HG02798 (cell line): ENCODE results near the gene PODXL2.

Source experiments
- ATAC-seq: cut with Tn5 transposase; IDR thresholded peaks from one replicate; pipeline ENCODE4 v1.9.1; 2021; ENCODE audit warnings: mild to moderate bottlenecking; ENCODE audit not compliant: unreplicated experiment, poor library complexity

The PODXL2 gene

DNA sequence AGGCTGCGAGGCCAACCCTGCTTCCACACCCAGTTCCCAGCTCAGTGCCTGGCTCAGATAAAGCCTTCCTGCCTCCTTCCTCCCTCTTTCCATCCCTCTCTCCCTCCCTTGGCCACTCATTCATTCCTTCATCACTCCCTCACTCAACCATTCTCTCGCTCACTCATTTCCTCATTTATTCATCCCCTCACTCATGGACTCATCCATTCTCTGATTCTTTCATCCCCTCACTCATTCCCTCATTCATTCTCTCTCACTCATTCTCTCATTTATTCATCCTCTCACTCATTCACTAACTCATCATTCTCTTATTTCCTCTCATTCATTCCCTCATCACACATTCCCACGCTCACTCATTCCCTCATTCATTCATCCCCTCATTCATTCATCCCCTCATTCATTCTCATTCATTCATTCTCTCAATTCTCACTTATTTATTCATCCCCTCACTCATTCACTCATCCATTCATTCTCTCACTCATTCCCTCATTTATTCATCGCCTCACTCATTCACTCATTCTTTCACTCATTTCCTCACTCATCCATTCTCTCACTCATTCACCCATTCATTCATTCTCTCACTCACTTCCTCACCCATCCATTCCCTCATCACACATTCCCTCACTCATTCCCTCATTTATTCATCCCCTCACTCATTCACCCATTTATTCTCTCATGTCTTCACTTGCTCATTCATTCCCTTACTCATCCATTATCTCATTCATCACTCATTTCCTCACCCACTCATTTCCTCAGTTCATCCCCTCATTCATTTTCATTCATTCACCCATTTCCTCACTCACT lies 56.9 kb downstream of the PODXL2 start:
- ATAC-seq = no peak

DNA sequence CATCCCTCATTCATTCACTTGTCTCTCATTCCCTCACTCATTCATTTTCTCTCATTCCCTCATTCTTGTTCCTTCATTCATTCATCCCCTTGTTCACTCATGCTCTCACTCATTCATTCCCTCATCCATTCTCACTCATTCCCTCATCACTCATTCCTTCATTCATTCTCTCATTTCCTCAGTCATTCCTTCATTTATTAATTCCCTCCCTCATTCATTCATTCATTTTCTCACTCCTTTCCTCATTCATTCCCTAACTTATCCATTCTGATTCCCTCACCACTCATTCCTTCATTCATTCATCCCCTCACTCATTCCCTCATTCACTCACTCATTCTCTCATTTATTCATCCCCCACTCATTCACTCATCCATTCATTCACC lies 57.5 kb downstream of the PODXL2 start:
- ATAC-seq = no peak

DNA sequence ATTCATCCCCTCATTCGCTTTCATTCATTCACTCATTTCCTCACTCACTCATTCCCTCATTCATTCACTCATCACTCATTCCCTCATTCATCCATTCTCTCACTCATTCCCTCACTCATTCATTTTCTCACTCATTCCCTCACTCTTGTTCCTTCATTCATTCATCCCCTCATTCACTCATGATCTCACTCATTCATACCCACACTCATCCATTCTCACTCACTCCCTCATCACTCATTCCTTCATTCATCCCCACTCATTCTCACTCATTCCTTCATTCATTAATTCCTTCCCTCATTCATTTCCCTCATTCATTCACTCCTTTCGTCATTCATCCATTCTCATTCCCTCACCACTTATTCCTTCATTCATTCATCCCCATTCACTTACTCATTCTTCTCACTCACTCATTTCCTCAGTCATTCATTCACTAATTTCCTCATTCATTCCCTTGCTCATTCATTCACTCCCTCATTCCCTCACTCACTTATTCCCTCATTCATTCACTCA lies 58.3 kb downstream of the PODXL2 start:
- ATAC-seq = no peak

DNA sequence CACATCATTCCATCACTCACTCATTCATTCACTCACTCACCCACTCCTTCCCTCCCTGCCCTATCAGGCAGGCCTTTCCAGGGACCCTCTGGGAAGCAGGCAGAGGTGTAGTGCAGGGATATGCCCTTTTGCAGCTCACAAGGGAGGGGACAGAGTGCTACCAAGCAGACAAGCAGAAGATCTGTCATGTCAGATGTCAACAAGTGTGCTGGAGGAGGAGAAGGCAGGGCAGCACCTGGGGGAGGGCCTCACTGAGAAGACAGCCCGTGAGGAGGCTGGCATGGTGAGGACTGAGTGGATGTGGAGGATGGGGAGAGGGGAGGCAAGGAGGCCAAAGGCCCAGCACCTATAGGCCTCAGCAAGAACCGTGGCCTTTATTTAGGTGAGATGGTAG lies 59.0 kb downstream of the PODXL2 start:
- ATAC-seq = no peak

DNA sequence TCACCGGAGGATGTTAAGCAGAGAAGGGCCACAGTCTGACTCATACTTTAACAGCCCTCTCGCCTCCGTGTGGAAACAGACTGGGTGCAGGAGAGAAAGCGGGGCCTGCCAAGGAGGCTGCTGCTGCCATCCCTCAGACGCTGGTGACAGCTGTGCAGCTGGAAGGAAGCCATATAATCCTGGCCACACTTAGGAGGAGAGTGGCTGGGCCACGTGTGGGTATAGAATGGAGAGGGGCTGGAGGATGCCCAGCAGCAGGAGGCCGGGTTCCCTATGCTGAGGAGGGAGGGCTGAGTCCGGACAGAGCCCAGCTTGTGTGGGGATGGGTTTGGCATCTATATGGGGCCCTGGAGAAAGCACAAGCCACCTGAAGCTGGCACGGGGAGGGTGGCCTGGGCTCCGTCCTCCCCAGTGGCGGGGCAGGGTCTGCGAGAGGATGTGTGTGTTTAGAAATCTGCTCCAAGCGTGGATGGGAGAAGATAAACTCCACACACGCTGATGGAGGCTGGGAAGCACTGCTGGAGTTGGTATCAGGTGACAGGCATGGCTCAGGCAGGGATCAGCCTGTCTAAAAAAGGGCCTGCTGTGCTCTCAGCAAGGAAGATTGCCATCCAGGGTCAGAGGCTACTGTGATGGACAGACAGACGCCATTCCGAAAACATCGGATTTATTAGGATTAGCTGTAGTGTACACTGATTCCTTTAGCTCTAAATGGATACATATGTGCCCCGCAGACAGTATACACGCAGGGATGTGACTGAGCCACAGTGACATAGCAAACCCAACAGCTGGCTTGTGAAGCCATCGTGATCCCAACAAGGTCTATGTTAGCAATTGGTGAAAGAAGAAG lies 59.7 kb downstream of the PODXL2 start:
- ATAC-seq = no peak

DNA sequence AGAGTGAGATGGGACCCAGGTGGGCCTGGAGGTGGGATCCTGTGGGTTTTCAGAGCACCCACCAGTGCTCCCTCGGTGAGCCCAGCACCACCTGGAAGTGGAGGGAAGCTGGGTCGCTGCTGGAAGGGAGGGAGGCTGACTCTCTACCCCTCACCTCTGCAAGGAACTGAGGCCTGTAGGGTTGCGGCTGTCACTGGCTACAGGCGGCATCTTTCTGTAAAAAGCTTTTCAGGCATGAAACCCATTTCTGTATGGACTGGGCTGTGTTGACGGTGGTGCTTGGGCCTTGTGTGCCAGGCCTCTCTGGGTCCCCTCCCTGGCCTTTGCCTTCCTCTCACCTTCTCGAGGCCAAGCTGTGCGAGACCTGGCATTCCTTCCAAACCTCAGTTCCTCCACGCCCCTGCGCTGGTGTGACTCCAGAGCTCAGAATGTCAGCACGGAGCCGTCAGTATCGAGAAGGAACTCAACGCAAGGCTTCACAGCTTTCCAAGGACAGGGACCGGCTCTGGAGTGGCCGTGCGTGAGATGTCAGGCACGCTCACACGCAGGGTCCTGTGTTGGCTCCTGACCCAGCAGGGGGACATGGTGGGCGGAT lies 60.4 kb downstream of the PODXL2 start:
- ATAC-seq = no peak

DNA sequence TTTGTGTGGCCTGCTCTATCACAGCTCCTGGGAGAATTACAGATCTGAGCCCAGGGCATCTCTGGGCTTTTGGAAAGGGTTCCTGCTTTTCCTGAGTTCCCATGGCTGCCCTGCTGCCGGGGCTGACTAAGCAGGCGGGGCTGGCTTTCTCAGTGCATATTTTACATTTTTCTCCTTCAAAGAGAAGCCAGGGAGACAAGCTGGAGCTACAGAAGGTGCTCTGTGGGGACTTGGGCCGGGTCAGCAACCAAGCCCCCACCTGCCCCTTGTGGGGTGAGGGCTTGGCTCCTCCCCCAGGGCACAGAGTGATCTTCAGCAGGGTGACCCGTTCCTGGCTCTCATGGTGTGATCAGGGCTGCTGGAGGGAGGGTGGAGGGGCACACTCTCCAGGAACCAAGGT lies 61.1 kb downstream of the PODXL2 start:
- ATAC-seq = no peak

DNA sequence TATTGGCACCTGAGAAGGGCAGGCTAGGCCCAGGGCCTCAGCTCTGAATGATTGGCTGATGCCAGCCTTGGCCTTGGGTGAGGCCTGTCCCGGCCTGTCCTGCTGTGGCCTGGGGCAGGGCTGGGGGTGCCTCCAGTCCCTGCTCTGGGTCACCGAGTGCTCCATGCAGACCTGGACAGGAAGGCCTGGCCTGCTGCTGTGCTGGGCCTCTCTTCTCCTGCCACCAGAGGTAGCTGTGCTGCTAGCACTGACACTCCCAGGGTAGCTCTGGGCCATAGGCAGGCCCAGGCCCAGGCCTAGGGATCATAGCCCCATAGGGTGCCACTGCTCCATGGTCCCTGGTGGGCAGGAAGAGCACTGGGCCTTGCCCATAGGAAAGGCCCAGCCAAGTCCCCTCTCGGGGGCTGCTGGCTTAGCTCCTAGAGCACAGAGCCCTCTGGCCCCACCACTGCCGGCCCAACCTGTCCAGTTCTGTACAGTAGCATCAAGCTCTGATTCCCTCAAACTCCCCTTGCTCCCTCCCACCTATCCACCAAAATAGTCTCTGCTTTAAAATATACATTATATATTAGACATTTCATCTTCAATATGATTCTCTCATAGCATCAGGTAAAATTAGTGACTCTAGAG lies 62.0 kb downstream of the PODXL2 start:
- no peak for ATAC-seq

DNA sequence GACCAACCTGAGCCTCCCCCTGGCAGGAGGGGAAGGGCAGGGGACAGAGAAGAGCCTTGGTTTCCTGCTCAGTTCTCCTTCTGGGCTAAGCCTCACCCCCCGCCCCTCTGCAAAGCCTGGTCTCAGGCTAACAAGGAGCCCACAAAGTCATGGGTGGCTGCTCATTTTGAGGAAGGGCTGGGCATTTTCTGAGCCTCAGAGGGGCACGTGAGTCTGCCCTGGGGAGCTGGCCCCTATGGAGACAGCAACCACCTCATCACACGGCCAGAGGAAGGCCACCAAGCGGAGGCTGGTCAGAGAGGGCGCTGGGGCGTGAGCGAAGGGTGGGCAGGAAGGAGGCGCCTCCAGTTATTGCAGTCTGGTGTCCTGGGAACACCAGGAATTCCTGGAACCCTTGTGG lies 62.5 kb downstream of the PODXL2 start:
- no peak for ATAC-seq

DNA sequence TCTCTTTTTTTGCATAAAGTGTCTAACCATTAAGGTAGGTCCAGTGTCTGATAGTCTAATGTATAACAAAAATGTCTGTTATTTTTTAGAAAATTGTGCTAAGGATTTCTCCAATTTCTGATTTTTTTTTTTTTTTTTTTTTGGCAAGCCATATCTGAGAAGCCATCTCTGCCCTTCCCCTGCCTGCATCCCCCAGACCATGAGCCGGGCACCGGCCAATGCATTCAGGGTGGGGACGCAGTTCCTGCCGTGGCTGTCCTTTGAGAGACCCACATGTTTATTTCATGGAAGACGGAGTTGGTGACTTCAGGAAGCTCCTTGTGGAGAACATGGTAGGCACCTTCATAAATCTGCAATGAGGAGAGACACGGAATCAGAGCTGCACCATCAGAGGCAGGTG lies 63.0 kb downstream of the PODXL2 start:
- ATAC-seq = no peak

DNA sequence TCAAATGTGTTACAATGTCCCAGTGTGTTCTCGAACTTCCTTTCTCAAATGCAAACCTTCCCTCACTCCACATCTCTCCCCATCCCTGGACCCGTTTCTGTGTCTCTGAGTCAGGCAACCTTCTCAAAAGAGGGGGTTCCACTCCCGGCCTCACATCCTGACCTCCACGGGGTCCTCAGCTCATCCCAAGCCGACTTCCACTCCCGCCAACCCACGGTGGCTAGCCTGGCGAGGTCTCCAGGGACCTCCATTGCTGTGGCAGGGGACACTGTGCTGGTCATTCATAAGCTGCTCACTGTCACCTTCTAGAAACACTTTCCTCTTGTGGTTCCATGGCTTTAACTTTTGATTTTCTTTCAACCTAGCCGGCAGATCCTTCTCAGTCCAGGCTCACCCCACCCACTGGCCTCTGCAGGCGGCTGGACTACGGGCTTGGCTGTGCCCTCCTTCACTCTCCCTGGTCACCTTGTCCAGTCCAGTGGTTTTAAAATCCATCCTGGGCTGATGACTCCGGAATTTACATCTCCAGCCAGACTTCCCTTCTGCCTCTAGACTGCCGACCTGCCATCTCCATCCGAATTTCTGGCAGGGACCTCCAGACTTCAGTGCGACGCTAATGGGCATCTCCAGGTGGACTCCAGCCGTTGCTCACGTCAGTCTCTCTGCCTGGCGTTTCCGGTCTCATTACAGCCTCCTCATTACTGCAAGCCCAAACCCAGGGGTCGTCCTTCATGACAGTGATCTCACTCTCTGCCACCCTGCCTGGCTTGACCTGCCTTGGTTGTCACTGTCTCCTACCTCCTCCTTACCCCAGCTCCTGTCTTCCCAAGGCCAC lies 63.7 kb downstream of the PODXL2 start:
- no peak for ATAC-seq

DNA sequence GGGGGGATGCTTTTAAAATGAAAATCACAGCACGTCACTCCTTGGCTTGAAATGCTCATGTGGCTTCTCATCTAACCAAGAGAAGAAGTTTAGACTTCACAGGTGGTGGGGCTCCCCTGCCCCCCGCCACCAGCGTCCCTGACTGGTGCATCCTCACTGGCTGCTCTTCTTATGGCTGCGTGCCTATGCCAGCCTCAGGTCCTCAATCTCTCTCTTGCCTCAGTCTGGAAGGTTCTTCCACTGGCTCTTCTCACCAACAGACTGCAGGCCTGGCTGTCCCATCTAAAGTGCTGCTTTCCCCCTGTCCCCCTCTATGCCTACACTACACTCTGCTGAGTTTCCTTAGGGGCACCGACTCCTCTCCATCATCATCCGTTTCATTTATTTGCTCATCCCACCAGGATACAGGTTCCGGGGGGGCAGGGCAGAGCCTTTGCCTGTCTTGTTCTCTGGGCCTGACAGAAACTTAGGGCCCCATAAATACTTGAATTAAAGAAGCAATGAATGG lies 64.4 kb downstream of the PODXL2 start:
- ATAC-seq = no peak

DNA sequence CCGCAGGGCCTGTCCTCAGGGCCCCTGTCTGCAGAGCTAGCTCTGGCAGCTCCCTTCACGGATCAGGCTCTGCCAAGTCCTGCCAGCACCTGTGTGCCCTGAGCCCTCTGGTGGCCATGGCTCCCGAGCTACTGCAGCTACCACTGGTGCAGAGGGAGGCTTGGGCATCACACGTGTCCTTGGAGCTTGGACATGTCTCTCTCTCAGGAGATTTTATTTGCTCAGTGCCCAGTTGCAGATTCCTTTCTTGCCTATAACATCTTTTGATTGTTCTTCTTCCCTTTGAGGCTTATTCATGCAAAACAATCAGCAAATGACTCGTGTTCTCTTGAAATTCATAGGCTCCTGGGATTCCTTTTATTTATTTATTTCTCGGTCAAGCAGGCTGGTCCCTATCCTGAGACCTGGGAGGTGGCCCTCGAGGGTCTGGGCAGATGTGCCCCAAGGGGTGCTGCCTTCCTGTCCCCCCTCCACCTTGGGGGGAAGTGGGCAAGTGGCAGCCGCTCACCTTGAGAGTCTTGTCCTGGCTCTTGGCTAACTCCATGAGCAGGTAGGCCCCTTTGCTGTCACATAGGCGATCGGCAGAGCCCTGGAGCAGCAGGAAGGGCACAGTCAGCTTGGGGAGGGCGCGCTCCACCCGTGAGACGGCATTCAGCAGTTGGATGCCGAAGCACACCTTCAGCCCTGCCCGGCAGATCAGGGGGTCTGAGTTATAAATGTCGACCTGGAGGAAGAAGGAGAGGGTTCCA lies 65.7 kb downstream of the PODXL2 start:
- no peak for ATAC-seq

DNA sequence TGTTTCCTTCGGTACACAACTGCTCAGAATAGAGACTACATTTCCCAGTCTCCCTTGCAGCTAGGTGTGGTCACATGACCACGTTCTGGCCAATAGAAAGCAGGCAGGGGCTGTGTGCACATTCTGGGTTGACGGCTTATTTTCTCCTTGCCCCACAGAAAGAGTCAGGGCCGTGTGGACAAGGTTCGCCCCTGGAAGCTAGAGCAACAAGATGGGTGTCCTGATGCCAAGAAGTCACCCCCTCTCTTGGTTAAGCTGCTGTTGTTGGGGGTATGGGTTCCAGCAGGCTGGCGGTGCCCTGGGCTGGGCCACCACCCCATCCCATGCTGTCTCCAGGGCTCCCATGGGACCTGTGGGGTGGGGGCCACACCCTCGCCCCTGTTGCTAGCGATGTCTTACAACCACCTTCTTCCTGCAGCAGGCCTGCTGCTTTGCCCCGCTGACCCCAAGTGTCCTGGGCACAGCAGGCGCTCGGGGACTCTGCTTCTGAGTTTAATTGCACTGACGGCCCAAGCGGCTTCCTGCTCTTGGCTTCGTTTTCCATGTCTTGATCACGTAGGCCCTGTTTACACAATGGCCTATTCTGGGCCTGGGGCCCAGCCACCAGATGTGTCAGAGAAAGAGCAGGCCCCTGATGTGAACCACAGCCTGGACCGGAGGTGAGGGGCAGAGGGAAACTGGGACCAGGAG lies 68.7 kb downstream of the PODXL2 start:
- peak; percentile 80 for ATAC-seq

DNA sequence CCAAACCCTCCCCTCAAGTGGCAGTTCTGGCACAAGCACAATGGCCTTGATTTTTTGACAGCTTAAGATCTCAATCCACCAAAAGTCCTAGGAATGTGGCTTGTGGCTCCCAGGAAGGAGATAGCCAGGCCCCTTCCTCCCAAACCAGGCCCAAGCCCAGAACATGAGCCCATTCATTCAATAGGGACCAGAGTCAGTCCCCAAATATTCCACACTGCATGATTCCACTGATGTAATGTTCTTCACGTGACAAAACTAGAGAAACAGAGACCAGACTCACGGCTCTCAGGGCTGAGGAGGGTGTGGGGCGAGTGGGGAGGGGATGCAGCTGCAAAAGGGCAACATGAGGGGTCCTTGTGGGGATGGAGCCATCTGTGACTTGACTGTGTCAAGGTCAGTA lies 69.3 kb downstream of the PODXL2 start:
- no peak for ATAC-seq

DNA sequence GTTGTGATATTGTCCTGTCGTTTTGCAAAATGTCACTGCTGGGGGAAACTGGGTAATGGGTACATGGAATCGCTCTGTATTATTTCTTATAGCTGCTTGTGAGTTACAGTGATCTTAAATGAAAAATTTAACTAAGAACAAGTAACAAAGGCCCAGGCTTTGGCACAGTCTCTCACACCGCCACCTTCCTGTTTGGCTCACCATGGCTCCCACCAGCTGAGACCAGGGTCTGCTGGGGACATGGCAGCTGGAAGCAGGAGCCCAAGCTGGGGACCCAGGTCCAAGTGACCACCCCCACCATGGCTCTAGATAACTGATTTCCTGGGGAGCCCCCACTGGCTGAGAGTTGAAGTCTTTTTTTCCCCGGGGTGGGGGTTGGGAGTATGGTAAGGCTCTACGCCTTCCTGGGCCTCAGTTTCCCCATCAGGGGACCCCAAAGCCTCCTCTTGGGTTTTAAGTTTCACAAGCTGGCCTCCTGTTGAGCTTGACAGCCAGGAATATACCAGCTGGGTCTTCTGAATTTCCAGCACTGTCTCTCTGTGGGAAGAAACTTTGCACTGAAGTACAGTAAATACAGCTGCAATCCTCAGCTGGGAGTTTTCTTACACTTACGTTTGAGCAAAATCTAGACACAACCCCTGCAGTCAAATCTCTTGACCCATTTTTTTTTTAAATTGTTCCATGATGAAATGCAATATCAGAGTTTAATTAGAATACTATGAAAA lies 69.9 kb downstream of the PODXL2 start:
- no peak for ATAC-seq

DNA sequence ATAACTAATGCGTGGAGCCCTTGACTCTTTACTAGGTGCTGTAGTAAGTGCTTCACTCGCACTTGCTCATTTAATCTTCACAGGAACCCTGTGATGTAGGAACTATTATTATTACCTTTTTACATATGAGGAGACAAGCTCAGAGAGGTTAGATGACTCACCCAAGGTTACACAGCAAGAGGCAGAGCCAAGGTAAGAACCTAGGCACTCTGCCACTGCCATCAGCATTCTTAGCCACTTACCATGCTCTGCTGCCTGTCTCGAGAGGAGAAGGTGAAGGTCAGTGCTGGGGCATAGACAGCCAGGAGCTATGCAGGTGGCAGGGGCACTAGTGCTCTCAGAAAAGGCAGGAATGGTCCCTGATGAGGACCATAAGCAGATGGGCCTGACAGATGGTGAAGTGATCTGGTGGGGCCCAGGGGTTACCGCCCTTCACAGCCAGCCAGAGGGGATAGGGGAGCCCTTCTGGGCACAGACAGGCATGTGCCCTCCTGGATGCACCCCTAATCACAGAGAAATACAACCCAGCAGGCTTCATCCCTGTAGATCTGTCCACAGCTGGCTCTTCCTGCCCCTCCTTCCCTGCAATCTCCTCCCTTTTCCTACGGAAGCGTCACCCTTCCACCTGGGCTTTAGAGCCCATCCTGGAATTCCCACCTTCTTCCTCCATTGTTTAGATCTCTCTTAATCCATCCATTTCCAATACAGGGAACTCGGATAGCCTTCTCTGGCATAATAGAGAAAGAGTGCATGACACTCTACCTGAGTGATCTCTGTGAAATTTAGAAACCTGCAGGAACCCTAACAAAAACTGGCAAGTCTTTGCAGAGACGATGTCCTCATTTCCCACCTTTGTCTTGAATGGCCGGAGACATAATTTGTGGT lies 70.7 kb downstream of the PODXL2 start:
- no peak for ATAC-seq
